Subcutaneous abdominal adipose tissue (tissue), 5 donors: Measurements from ENCODE around the gene EPB41L3.
"Not testable (repeated sequence)": the region's sequence is repeated elsewhere in the genome, so short reads cannot be mapped to it uniquely, and the experiment has no call there.

Source experiments
- H3K27ac ChIP-seq: one replicate; pipeline ENCODE4 v1.7.0; 2013; ENCODE audit warnings: low read depth, mild to moderate bottlenecking, inconsistent platforms, low read length, moderate library complexity
- H3K27me3 ChIP-seq, 5 donors: one replicate each; pipeline ENCODE4 v1.7.0; 2013; ENCODE audit warnings: low read length in 5 of 5, inconsistent platforms in 1 of 5; ENCODE audit not compliant: control insufficient read depth in 5 of 5, insufficient read depth in 4 of 5
- H3K36me3 ChIP-seq, 5 donors: one replicate each; pipeline ENCODE4 v1.7.0; 2013; ENCODE audit warnings: low read length in 5 of 5; ENCODE audit not compliant: control insufficient read depth in 5 of 5, insufficient read depth in 5 of 5
- H3K4me1 ChIP-seq, 5 donors: one replicate each; pipeline ENCODE4 v1.7.0; 2013; ENCODE audit warnings: low read length in 5 of 5, mild to moderate bottlenecking in 3 of 5, moderate library complexity in 1 of 5; ENCODE audit not compliant: control insufficient read depth in 5 of 5, insufficient read depth in 5 of 5
- H3K4me3 ChIP-seq, 5 donors: one replicate each; pipeline ENCODE4 v1.7.0; 2013; ENCODE audit warnings: low read length in 5 of 5, low read depth in 1 of 5
- H3K9ac ChIP-seq, 5 donors: one replicate each; pipeline ENCODE4 v1.7.0; 2013; ENCODE audit warnings: low read length in 5 of 5, mild to moderate bottlenecking in 4 of 5, moderate library complexity in 3 of 5
- H3K9me3 ChIP-seq, 5 donors: one replicate each; pipeline ENCODE4 v1.7.0; 2013; ENCODE audit warnings: low read length in 5 of 5; ENCODE audit not compliant: control insufficient read depth in 5 of 5
- donor health status: healthy.
- donor health status: healthy.
- donor health status: healthy.
- donor health status: healthy.
- donor health status: healthy.

Gene EPB41L3

DNA sequence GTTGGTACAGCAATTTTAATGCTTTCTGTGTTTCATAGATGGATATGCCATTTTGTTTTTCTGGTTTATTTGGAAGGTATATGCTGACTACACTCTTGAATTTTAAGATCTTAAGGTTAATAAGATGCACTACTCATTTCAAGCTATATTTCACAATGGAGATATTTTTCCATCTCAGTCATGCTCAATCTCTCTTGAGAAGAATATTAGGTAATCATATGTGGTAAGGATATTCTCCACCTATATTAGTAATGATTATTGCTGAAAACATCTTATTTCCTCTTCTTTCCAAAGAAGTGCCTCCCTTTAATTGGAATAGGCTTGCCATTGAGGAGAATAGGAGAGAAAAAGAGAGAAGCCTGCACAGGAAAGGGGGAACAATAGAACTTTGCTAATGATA is 40.1 kb downstream of the EPB41L3 start:
- no peaks in the 10 kb centered on the region for H3K36me3 ChIP-seq
- H3K9me3 ChIP-seq, result no peaks in the 10 kb centered on the region
- H3K4me1 ChIP-seq, result peaks cover 0 to 12% (median 2%) of the 10 kb centered on the region in 5 donors
- H3K9ac ChIP-seq, result no peak overlapping the region
- no peak overlapping the region for H3K27ac ChIP-seq
- no peaks in the 10 kb centered on the region for H3K27me3 ChIP-seq
- H3K4me3 ChIP-seq, result no peak overlapping the region

DNA sequence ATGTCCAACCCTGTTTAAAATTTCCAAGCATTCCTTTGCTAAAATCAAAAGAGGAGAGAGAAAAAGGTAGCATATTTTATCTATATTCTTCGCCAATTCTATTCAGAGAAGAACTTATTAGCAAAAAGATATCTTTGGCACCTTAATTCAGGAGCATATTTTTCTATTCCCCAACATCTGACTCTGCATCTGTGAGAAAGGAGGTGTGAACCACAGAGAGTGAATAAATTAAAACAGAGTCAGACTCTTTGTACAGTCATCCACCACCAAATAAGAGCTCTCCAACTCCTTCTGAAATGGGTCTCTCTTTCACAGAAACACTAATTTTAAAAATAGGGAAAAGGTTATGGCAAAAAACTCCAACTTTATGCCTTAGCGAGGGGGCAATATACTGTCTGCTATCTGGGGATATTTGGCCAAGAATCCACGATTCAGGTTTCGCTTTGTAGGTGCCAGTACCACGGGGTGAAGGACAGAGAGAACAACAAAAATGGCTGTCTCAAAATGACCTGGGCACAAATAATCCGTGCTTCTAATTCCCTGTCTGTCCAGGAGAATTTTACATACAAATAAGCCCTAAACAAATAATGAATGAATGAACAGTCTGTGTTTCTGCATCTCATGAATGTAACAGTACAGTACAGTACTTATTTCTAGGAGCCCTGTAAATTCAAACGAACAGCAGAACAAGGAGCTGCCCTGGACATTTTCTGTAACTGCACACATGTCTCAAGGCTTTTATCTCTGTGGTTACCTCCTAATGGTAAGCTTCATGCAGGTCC is 43.4 kb downstream of the EPB41L3 start:
- no peak overlapping the region for H3K27ac ChIP-seq
- H3K36me3 ChIP-seq, result no peaks in the 10 kb centered on the region
- peaks cover 0 to 6% (median 2%) of the 10 kb centered on the region in 5 donors for H3K4me1 ChIP-seq
- H3K4me3 ChIP-seq, result no peak overlapping the region
- H3K27me3 ChIP-seq, result no peaks in the 10 kb centered on the region
- no peak overlapping the region for H3K9ac ChIP-seq
- H3K9me3 ChIP-seq, result no peaks in the 10 kb centered on the region

DNA sequence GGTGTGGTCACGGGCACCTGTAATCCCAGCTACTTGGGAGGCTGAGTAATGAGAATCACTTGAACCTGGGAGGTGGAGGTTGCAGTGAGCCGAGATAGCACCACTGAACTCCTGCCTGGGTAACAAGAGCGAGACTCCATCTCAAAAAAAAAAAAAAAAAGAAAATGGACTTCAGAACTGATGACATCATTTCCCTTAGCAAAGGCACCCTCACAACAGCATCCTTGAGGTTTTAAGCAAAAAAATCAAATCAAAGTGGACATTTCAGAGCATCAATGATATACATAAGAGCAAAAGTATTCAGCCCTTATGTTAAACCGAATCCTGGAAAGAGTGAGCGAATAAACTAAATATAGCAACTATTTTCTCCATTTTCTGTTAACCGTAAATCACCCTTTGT is 45.3 kb downstream of the EPB41L3 start:
- peaks cover 0 to 3% (median 0%) of the 10 kb centered on the region in 5 donors for H3K4me1 ChIP-seq
- no peak overlapping the region for H3K27ac ChIP-seq
- H3K27me3 ChIP-seq, result no peaks in the 10 kb centered on the region
- no peak overlapping the region for H3K9ac ChIP-seq
- no peak overlapping the region for H3K4me3 ChIP-seq
- no peaks in the 10 kb centered on the region for H3K36me3 ChIP-seq
- no peaks in the 10 kb centered on the region for H3K9me3 ChIP-seq

DNA sequence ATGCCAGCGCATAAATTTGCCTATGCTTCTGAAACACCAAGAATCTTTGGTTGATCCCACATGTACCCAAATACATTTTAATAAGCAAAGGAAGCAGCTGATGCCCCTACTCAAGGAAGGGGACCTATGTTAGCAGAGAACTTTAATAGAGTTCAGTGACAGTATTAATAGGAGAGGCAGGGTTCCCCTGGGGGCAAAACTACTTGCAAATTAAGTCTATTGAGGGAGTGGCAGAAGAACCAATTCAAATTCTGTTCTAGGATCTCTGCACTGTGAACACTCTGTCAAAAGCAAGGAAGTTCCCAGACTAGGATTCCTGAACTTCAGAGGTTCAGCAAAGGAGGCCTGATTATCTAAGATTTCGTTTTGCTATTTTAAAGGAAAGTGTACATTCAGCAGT is 47.5 kb downstream of the EPB41L3 start:
- Histone ChIP-seq H3K27ac (no peak overlapping the region), H3K9me3 (no peaks in the 10 kb centered on the region), H3K27me3 (no peaks in the 10 kb centered on the region), H3K4me3 (no peak overlapping the region), H3K36me3 (no peaks in the 10 kb centered on the region), H3K4me1 (peaks cover 0 to 3% (median 2%) of the 10 kb centered on the region in 5 donors), H3K9ac (no peak overlapping the region)

DNA sequence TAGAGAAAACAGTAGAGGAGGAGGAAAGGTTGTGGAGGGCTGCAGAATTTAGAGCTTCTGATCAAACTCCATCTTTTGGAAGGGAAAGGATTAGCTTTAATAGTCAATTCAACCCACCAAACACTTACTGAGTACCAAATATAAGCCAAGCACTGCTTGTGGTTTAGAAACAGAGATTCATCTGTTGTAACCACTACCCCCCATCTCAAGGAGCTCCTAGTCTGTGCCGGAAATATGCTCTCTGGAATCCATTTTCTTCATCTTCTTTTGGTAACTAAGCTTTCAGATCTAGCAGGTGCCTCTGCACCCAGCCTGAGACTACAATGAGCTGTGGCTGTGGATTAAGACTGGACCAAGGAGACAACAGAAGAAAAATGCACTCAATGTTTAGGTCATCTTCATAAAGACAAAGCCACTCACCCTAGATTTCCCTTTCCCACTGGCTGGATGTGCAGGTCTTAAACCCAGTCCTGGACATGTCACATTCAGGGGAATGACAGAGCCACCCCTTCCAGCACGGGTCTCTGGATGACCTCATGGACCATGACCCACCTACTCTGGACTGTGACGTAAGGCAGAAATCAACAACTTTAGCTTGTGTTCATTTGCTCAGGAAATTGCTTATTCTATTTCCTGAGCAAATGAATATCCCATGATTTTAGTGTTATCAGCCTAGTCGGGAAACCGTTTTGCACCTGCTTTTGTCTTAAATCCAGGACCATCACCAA is 52.9 kb downstream of the EPB41L3 start:
- no peaks in the 10 kb centered on the region for H3K27me3 ChIP-seq
- no peak overlapping the region for H3K27ac ChIP-seq
- H3K4me1 ChIP-seq, result peaks cover 0 to 7% (median 6%) of the 10 kb centered on the region in 5 donors
- H3K4me3 ChIP-seq, result no peak overlapping the region
- no peaks in the 10 kb centered on the region for H3K9me3 ChIP-seq
- H3K9ac ChIP-seq, result no peak overlapping the region
- peaks cover 0 to 12% (median 0%) of the 10 kb centered on the region in 5 donors for H3K36me3 ChIP-seq

DNA sequence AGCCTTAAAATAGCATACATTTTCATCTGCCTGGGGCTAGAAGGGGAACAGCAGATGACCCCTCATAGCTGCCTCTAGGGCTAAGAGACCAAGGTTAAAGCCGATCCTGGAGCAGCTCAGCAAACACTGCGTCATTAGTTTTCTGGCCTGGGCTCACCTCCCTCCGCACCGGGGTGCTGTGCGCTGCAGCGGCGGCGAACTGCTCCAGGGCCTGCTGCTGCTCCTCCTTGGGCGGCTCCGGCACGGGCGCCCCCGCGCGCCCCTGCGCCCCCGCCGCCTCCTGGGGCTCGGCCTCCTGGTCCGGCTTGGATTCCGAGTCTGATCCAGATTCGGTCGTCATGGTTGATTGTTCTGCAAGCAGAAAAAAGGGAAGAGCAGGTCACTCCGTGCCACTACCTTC is 55.0 kb downstream of the EPB41L3 start:
- H3K9ac ChIP-seq, result peak overlapping the region in 1 of 5 donors; percentile 30
- no peaks in the 10 kb centered on the region for H3K27me3 ChIP-seq
- peaks cover 0 to 12% (median 0%) of the 10 kb centered on the region in 5 donors for H3K36me3 ChIP-seq
- no peaks in the 10 kb centered on the region for H3K9me3 ChIP-seq
- no peak overlapping the region for H3K27ac ChIP-seq
- H3K4me1 ChIP-seq, result peaks cover 0 to 7% (median 6%) of the 10 kb centered on the region in 5 donors
- H3K4me3 ChIP-seq, result peak overlapping the region in 1 of 5 donors; percentile 16

DNA sequence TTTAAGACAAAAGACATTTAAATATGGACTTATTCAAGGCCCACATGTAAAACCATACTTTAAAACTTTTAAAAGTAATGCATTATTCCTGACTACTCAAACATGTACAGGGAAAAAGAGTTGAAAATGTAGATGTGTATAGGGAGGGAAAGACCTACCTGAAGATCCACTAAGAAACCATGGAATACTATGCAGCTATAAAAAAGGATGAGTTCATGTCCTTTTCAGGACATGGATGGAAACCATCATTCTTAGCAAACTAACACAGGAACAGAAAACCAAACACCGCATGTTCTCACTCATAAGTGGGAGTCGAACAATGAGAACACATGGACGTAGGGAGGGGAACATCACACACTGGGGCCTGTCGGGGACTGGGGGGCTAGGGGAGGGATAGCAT is 55.8 kb downstream of the EPB41L3 start:
- not testable (repeated sequence) for H3K4me3 ChIP-seq, H3K4me1 ChIP-seq, H3K9ac ChIP-seq, H3K9me3 ChIP-seq, H3K27me3 ChIP-seq, H3K27ac ChIP-seq
- peaks cover 0 to 12% (median 0%) of the 10 kb centered on the region in 5 donors for H3K36me3 ChIP-seq

DNA sequence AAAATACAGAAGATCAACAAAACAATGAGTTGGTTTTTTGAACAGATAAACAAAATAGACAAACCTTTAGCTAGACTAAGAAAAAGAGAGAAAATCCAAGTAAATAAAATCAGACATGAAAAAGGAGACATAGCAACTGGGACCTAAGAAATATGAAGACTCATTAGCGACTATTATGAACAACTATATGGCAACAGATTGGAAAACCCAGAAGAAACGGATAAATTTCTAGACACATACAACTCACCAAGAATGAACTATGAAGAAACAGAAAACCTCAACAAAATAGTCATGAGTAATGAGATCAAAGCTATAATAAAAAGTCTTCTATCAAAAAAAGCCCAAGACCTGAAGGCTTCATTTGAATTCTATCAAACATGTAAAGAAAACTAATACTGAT is 59.3 kb downstream of the EPB41L3 start:
- H3K36me3 ChIP-seq, result peaks cover 0 to 13% (median 0%) of the 10 kb centered on the region in 5 donors
- peaks cover 0 to 6% (median 3%) of the 10 kb centered on the region in 5 donors for H3K4me1 ChIP-seq
- H3K27ac ChIP-seq, result no peak overlapping the region
- no peak overlapping the region for H3K9ac ChIP-seq
- no peaks in the 10 kb centered on the region for H3K9me3 ChIP-seq
- no peaks in the 10 kb centered on the region for H3K27me3 ChIP-seq
- H3K4me3 ChIP-seq, result no peak overlapping the region

DNA sequence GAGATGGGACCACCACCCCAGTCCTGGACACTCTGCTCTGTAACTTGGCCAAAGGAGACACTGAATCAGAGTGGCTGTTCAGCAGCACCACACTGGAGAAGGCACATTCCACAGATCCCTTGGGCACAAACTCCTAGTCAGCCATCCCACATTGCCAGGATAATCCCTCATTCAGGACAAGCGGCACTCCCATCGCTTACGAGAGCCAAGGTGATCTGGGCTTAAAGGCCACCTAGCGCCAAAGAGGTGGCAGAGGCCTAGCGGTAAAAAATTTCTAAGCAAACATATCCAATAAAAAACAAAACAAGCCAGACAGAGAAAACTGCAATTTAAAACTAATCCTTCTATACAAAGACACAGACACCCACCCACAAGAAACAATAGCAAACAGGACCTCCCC is 62.2 kb downstream of the EPB41L3 start:
- Histone ChIP-seq H3K9ac (no peak overlapping the region), H3K4me3 (no peak overlapping the region), H3K36me3 (peaks cover 5 to 11% (median 6%) of the 10 kb centered on the region in 5 donors), H3K27me3 (no peaks in the 10 kb centered on the region), H3K9me3 (no peaks in the 10 kb centered on the region), H3K27ac (no peak overlapping the region), H3K4me1 (no peaks in the 10 kb centered on the region)

DNA sequence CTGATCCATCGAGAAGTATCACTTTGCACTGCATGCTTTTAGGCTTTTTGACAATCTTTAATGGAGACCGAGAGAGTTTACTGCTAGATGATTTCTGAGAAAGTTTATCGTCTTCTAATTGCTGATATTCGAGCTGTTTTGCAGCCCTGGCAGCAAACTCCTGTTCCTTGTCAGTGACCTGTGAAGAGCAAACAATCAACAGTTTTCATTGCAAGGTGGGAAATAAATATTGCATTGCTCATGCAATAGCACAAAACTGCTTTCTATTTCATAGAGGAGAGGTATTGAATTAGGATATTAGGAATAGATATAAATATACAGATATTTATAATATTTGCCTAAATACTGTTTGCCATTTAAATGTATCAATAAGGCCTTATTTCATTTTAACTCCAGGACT is 65.5 kb downstream of the EPB41L3 start:
- Histone ChIP-seq H3K27me3 (no peaks in the 10 kb centered on the region), H3K9me3 (no peaks in the 10 kb centered on the region), H3K27ac (no peak overlapping the region), H3K4me1 (no peaks in the 10 kb centered on the region), H3K4me3 (no peak overlapping the region), H3K36me3 (peaks cover 5 to 14% (median 12%) of the 10 kb centered on the region in 5 donors), H3K9ac (no peak overlapping the region)
